COLO668 (cell line): ENCODE measurements around the gene IFNW1.
A peak's percentile ranks its signal among the peaks of the same experiment; 100 is the strongest.

Source experiments
- DNase-seq: peaks from one replicate; lab custom pipeline; 2025; ENCODE audit not compliant: unreplicated experiment; lab: John Stamatoyannopoulos, UW

IFNW1 gene

GRCh38 chr9:21110708-21111576 lies 30.7 kb downstream of the IFNW1 start:
- peak; percentile 24 for DNase-seq

- DNase-seq: no peak
Measured at GRCh38 chr9:21104787-21105186, 36.8 kb downstream of the IFNW1 start.

- DNase-seq: no peak
Measured at GRCh38 chr9:21102305-21102704, 39.3 kb downstream of the IFNW1 start.

- no peak for DNase-seq
Measured at GRCh38 chr9:21097817-21098216, 43.8 kb downstream of the IFNW1 start.

GRCh38 chr9:21096901-21097255 lies 44.8 kb downstream of the IFNW1 start:
- DNase-seq: no peak

GRCh38 chr9:21096172-21096900 lies 45.3 kb downstream of the IFNW1 start:
- no peak for DNase-seq

- no peak for DNase-seq
Measured at GRCh38 chr9:21095561-21095960, 46.1 kb downstream of the IFNW1 start.
